ENCODE results near the gene PLP1.

GRCh38 chrX:103794119-103794518, 17.5 kb downstream of the PLP1 start:
- TF ChIP-seq POLR2A (IDR thresholded peaks at IDR 0.05) (no peak), CTCF (IDR thresholded peaks at IDR 0.05) (no peak)
